ENCODE results near the gene PPP1R3D.
"Not testable (repeated sequence)": the region's sequence is repeated elsewhere in the genome, so short reads cannot be mapped to it uniquely, and the experiment has no call there.

Gene PPP1R3D

GRCh38 chr20:59912609-59913008 lies 27.5 kb downstream of the PPP1R3D start:
- DNase-seq, result no peak

- DNase-seq, result no peak
Observed at GRCh38 chr20:59911041-59911440, 29.1 kb downstream of the PPP1R3D start.

- no peak for DNase-seq
Observed at GRCh38 chr20:59908855-59909254, 31.2 kb downstream of the PPP1R3D start.

GRCh38 chr20:59903621-59904020 lies 36.5 kb downstream of the PPP1R3D start:
- DNase-seq, result no peak

- DNase-seq, result no peak
Observed at GRCh38 chr20:59902470-59902869, 37.6 kb downstream of the PPP1R3D start.

GRCh38 chr20:59895908-59896307 lies 44.2 kb downstream of the PPP1R3D start:
- no peak for DNase-seq

GRCh38 chr20:59891581-59891980 lies 48.5 kb downstream of the PPP1R3D start:
- no peak for DNase-seq

- DNase-seq, result not testable (repeated sequence)
Observed at GRCh38 chr20:59890035-59890434, 50.1 kb downstream of the PPP1R3D start.

GRCh38 chr20:59888050-59888449 lies 52.1 kb downstream of the PPP1R3D start:
- no peak for DNase-seq

Measured in activated T-cell treated with anti-CD3 and anti-CD28 coated beads, Interleukin-2, amount 50 U/mL, for 1 hour (primary cell).